Hepatocyte (in vitro differentiated cells): ENCODE data around the gene SGCG. TPM values are rescaled to one million over a fixed set of nuclear protein-coding genes. Genes with fewer than 3 reads are reported as not detected.

Experiments
- DNase-seq: peaks from one replicate; pipeline ENCODE4 v3.0.0-alpha.2; 2016; ENCODE audit warnings: low spot score
- H2AFZ ChIP-seq: fragments of 200-600 bp; sonication (generic); 2 replicates; pipeline ENCODE4 v1.6.0; 2016; ENCODE audit warnings: antibody characterized with exemption, mild to moderate bottlenecking
- H3K27ac ChIP-seq: fragments of 200-600 bp; sonication (generic); 2 replicates; pipeline ENCODE4 v1.5.1; 2016; ENCODE audit warnings: mild to moderate bottlenecking
- H3K27me3 ChIP-seq: fragments of 200-600 bp; sonication (generic); 2 replicates; pipeline ENCODE4 v1.6.1; 2016
- H3K36me3 ChIP-seq: fragments of 200-600 bp; sonication (generic); replicated peaks from 2 replicates; pipeline ENCODE4 v1.5.1; 2016; ENCODE audit warnings: low read depth; ENCODE audit not compliant: insufficient read depth
- H3K4me1 ChIP-seq: fragments of 200-600 bp; sonication (generic); 2 replicates; pipeline ENCODE4 v1.5.1; 2016; ENCODE audit warnings: mild to moderate bottlenecking, moderate library complexity; ENCODE audit not compliant: insufficient read depth
- H3K4me2 ChIP-seq: fragments of 200-600 bp; sonication (generic); 2 replicates; pipeline ENCODE4 v1.6.0; 2016
- H3K4me3 ChIP-seq: fragments of 200-600 bp; sonication (generic); 2 replicates; pipeline ENCODE4 v1.5.1; 2016; ENCODE audit warnings: mild to moderate bottlenecking
- H3K79me2 ChIP-seq: fragments of 200-600 bp; sonication (generic); 2 replicates; pipeline ENCODE4 v1.6.0; 2017; ENCODE audit warnings: mild to moderate bottlenecking
- H3K9me2 ChIP-seq: fragments of 200-600 bp; sonication (generic); replicated peaks from 2 replicates; pipeline ENCODE4 v1.6.0; 2017; ENCODE audit warnings: mild to moderate bottlenecking; ENCODE audit not compliant: insufficient read depth
- H3K9me3 ChIP-seq: fragments of 200-600 bp; sonication (generic); 2 replicates; pipeline ENCODE4 v1.5.1; 2016; ENCODE audit warnings: low read depth, mild to moderate bottlenecking
- H4K20me1 ChIP-seq: fragments of 200-600 bp; sonication (generic); 2 replicates; pipeline ENCODE4 v1.6.0; 2016; ENCODE audit warnings: mild to moderate bottlenecking; ENCODE audit not compliant: insufficient read depth, poor library complexity, severe bottlenecking
- CTCF ChIP-seq: fragments of 200-600 bp; sonication (generic); IDR thresholded peaks from 2 replicates; pipeline ENCODE4 v1.5.1; 2016; ENCODE audit warnings: antibody characterized with exemption, mild to moderate bottlenecking; ENCODE audit not compliant: poor library complexity
- EZH2 ChIP-seq: fragments of 200-600 bp; sonication (generic); IDR thresholded peaks from 2 replicates; pipeline ENCODE4 v1.6.1; 2016; ENCODE audit warnings: antibody characterized with exemption, mild to moderate bottlenecking, borderline replicate concordance
- EZH2phosphoT487 ChIP-seq: fragments of 200-600 bp; sonication (generic); IDR thresholded peaks from one replicate; pipeline ENCODE4 v1.6.1; 2018; ENCODE audit warnings: antibody characterized with exemption, mild to moderate bottlenecking, low read depth, moderate library complexity; ENCODE audit not compliant: unreplicated experiment, severe bottlenecking
- WGBS: methylation state at CpG from one replicate; pipeline ENCODE4 v1.1.6; 2016; ENCODE audit warnings: low lambda C conversion rate; ENCODE audit errors: missing lambda C conversion rate; 5-methylcytosine and 5-hydroxymethylcytosine counted together
- polyA plus RNA-seq: library from polyadenylated mRNA; unstranded; fragments of >200 nt; fragmentation: Nextera tagmentation; extraction: Ambion mirVana; gene quantifications from 2 replicates; pipeline ENCODE4 v1.2.1, GENCODE V29; 2016
- total RNA-seq: library from RNA; depleted of rRNA; stranded (reverse); fragments of >200 nt; gene quantifications from 2 replicates; pipeline ENCODE4 v1.2.3, GENCODE V29; 2014

Gene SGCG
- total and polyA plus RNA-seq, 2 experiments from 2014 or later, result 2.7 to 3.1 TPM

- no peak for DNase-seq
- no peak overlapping the region for H3K4me2 ChIP-seq
- no peaks in the 10 kb centered on the region for H3K79me2 ChIP-seq
- H3K4me3 ChIP-seq, result no peak overlapping the region
- no peaks in the 10 kb centered on the region for H3K27me3 ChIP-seq
- H3K9me2 ChIP-seq, result no peaks in the 10 kb centered on the region
- no peak overlapping the region for H2AFZ ChIP-seq
- no peaks in the 10 kb centered on the region for H3K4me1 ChIP-seq
- 92% methylated on average over 1 of the region's 1 CpG for WGBS
- TF ChIP-seq CTCF, result no peak
- TF ChIP-seq EZH2, result no peak
- no peak for TF ChIP-seq EZH2phosphoT487
- no peaks in the 10 kb centered on the region for H3K36me3 ChIP-seq
- no peak overlapping the region for H3K27ac ChIP-seq
- H4K20me1 ChIP-seq, result no peaks in the 10 kb centered on the region
- no peaks in the 10 kb centered on the region for H3K9me3 ChIP-seq
These were observed 87.7 kb downstream of the SGCG start for GRCh38 chr13:23268441-23268840.

GRCh38 chr13:23271331-23271730 is 90.6 kb downstream of the SGCG start:
- Histone ChIP-seq H3K27ac (no peak overlapping the region), H3K4me3 (no peak overlapping the region), H3K9me3 (no peaks in the 10 kb centered on the region), H3K27me3 (no peaks in the 10 kb centered on the region), H2AFZ (no peak overlapping the region), H4K20me1 (no peaks in the 10 kb centered on the region), H3K4me2 (no peak overlapping the region), H3K79me2 (no peaks in the 10 kb centered on the region), H3K36me3 (no peaks in the 10 kb centered on the region), H3K9me2 (no peaks in the 10 kb centered on the region), H3K4me1 (no peaks in the 10 kb centered on the region)
- no peak for DNase-seq
- 88% methylated on average over 3 of the region's 3 CpGs for WGBS
- no peak for TF ChIP-seq CTCF
- TF ChIP-seq EZH2, result no peak
- TF ChIP-seq EZH2phosphoT487, result no peak

- Histone ChIP-seq H3K4me3 (no peak overlapping the region), H3K9me3 (no peaks in the 10 kb centered on the region), H3K9me2 (no peaks in the 10 kb centered on the region), H3K4me1 (no peaks in the 10 kb centered on the region), H3K27me3 (no peaks in the 10 kb centered on the region), H3K36me3 (no peaks in the 10 kb centered on the region), H4K20me1 (no peaks in the 10 kb centered on the region), H3K4me2 (no peak overlapping the region), H2AFZ (no peak overlapping the region), H3K79me2 (no peaks in the 10 kb centered on the region), H3K27ac (no peak overlapping the region)
- no peak for TF ChIP-seq EZH2phosphoT487
- TF ChIP-seq EZH2, result no peak
- no peak for TF ChIP-seq CTCF
- WGBS, result 73% methylated on average over 3 of the region's 3 CpGs
- DNase-seq, result no peak
These were observed 92.7 kb downstream of the SGCG start for GRCh38 chr13:23273498-23273897.

GRCh38 chr13:23279321-23279720 is 98.5 kb downstream of the SGCG start:
- H3K27me3 ChIP-seq, result no peaks in the 10 kb centered on the region
- H3K36me3 ChIP-seq, result no peaks in the 10 kb centered on the region
- no peaks in the 10 kb centered on the region for H3K9me3 ChIP-seq
- no peak for DNase-seq
- no peak overlapping the region for H3K27ac ChIP-seq
- WGBS, result 79% methylated on average over 5 of the region's 5 CpGs
- no peak overlapping the region for H2AFZ ChIP-seq
- no peaks in the 10 kb centered on the region for H3K4me1 ChIP-seq
- H3K9me2 ChIP-seq, result no peaks in the 10 kb centered on the region
- TF ChIP-seq EZH2phosphoT487, result no peak
- no peak for TF ChIP-seq CTCF
- no peak for TF ChIP-seq EZH2
- no peak overlapping the region for H3K4me2 ChIP-seq
- H3K79me2 ChIP-seq, result no peaks in the 10 kb centered on the region
- H3K4me3 ChIP-seq, result no peak overlapping the region
- H4K20me1 ChIP-seq, result no peaks in the 10 kb centered on the region
